ENCODE measurements around the gene ARL16.

GRCh38 chr17:81703747-81704654 lies 20.4 kb upstream of the ARL16 start:
- no peak for TF ChIP-seq CTCF (IDR thresholded peaks at IDR 0.05)
- TF ChIP-seq POLR2AphosphoS5 (IDR thresholded peaks at IDR 0.05) = no peak
